GM21619 (cell line): ENCODE data around the gene CRIM1.

Source experiments
- ATAC-seq: cut with Tn5 transposase; IDR thresholded peaks from one replicate; pipeline ENCODE4 v1.9.1; 2021; ENCODE audit not compliant: unreplicated experiment

Gene CRIM1

GRCh38 chr2:36509075-36509474 lies 153.5 kb downstream of the CRIM1 start:
- ATAC-seq = no peak

GRCh38 chr2:36511858-36512603 lies 156.5 kb downstream of the CRIM1 start:
- ATAC-seq = no peak

- ATAC-seq = no peak
Measured at GRCh38 chr2:36512705-36513104, 157.1 kb downstream of the CRIM1 start.

GRCh38 chr2:36513661-36514060 lies 158.1 kb downstream of the CRIM1 start:
- ATAC-seq = peak; percentile 62

- no peak for ATAC-seq
Measured at GRCh38 chr2:36515538-36515937, 160.0 kb downstream of the CRIM1 start.

- ATAC-seq = no peak
Measured at GRCh38 chr2:36516136-36516870, 160.7 kb downstream of the CRIM1 start.

GRCh38 chr2:36520431-36520830 lies 164.9 kb downstream of the CRIM1 start:
- ATAC-seq = no peak

GRCh38 chr2:36523153-36523552 lies 167.6 kb downstream of the CRIM1 start:
- no peak for ATAC-seq

GRCh38 chr2:36525245-36525644 lies 169.7 kb downstream of the CRIM1 start:
- ATAC-seq = no peak

GRCh38 chr2:36526226-36526625 lies 170.6 kb downstream of the CRIM1 start:
- ATAC-seq = no peak

GRCh38 chr2:36528274-36528673 lies 172.7 kb downstream of the CRIM1 start:
- ATAC-seq = peak; percentile 73

- ATAC-seq = peak; percentile 10
Measured at GRCh38 chr2:36528766-36529392, 173.3 kb downstream of the CRIM1 start.

- ATAC-seq = peak; percentile 63
Measured at GRCh38 chr2:36530178-36530982, 174.8 kb downstream of the CRIM1 start.

- no peak for ATAC-seq
Measured at GRCh38 chr2:36530983-36531354, 175.4 kb downstream of the CRIM1 start.

GRCh38 chr2:36534275-36534799 lies 178.8 kb downstream of the CRIM1 start:
- no peak for ATAC-seq

GRCh38 chr2:36535099-36535498 lies 179.5 kb downstream of the CRIM1 start:
- ATAC-seq = no peak

GRCh38 chr2:36536776-36537175 lies 181.2 kb downstream of the CRIM1 start:
- no peak for ATAC-seq

- no peak for ATAC-seq
Measured at GRCh38 chr2:36538335-36538734, 182.8 kb downstream of the CRIM1 start.

- ATAC-seq = peak; percentile 90
Measured at GRCh38 chr2:36539631-36540030, 184.1 kb downstream of the CRIM1 start.

GRCh38 chr2:36540986-36541754 lies 185.6 kb downstream of the CRIM1 start:
- no peak for ATAC-seq
